ENCODE data around the gene RABGAP1L. TPM values are rescaled to one million over a fixed set of nuclear protein-coding genes. Genes with fewer than 3 reads are reported as not detected.
"Not testable (repeated sequence)": the region's sequence is repeated elsewhere in the genome, so short reads cannot be mapped to it uniquely, and the experiment has no call there.

Gene RABGAP1L
- total RNA-seq (100 to 1,000 TPM in 1 of 2 donors, 10 to 100 TPM in 1; 79.5 to 128 TPM), polyA plus RNA-seq (ENCODE audit: insufficient read length in 2 of 2) (10 to 100 TPM; 33.7 to 44.8 TPM)
- long read RNA-seq, donor 1, full-length matches to known transcripts, result 2 of 2 reads
- long read RNA-seq, donor 1, partial matches to known transcripts, result 0 of 2 reads
- long read RNA-seq, donor 1, other reads (novel, unspliced or antisense), result 0 of 2 reads
- long read RNA-seq, donor 2, result 0 reads
- long read RNA-seq, donor 3, result 0 reads
- long read RNA-seq, donor 4, full-length matches to known transcripts, result 3 of 3 reads
- long read RNA-seq, donor 4, partial matches to known transcripts, result 0 of 3 reads
- long read RNA-seq, donor 4, other reads (novel, unspliced or antisense), result 0 of 3 reads

- no peaks in the 10 kb centered on the region for H3K36me3 ChIP-seq (ENCODE audit: control insufficient read depth, insufficient read depth, low read length)
- no peaks in the 10 kb centered on the region for H3K27me3 ChIP-seq (ENCODE audit: control insufficient read depth, insufficient read depth, low read length)
- WGBS (ENCODE audit: insufficient coverage), result under 1% methylated on average over 86 of the region's 98 CpGs
- peaks cover 9% of the 10 kb centered on the region for H3K4me1 ChIP-seq (ENCODE audit: control insufficient read depth, insufficient read depth, low read length)
- H3K4me3 ChIP-seq (ENCODE audit: low read depth, low read length), result peak within 1 kb of the TSS; percentile 81
- H3K9me3 ChIP-seq (ENCODE audit: control insufficient read depth, insufficient read depth, low read length), result no peaks in the 10 kb centered on the region
- H3K27ac ChIP-seq (ENCODE audit: low read depth, low read length), result peak within 1 kb of the TSS; percentile 77
- peak; percentile 80 to 98 (median 90) for DNase-seq (ENCODE audit: low read depth in 4 of 6, low spot score in 6 of 6)
Measured at GRCh38 chr1:174159252-174160108, at the start of gene RABGAP1L. Gene RABGAP1L, plus strand, starts transcription at chr1:174159520.

- Histone ChIP-seq H3K27me3 (ENCODE audit: control insufficient read depth, insufficient read depth, low read length) (no peaks in the 10 kb centered on the region), H3K27ac (ENCODE audit: low read depth, low read length) (no peak overlapping the region), H3K36me3 (ENCODE audit: control insufficient read depth, insufficient read depth, low read length) (no peaks in the 10 kb centered on the region), H3K9me3 (ENCODE audit: control insufficient read depth, insufficient read depth, low read length) (no peaks in the 10 kb centered on the region), H3K4me1 (ENCODE audit: control insufficient read depth, insufficient read depth, low read length) (no peaks in the 10 kb centered on the region), H3K4me3 (ENCODE audit: low read depth, low read length) (no peak overlapping the region)
- WGBS (ENCODE audit: insufficient coverage), result no CpG with 5 or more reads among the region's 1 CpG
- no peak for DNase-seq (ENCODE audit: low read depth in 4 of 6, low spot score in 6 of 6)
Measured at GRCh38 chr1:174110053-174110452, 49.3 kb upstream of the RABGAP1L start.

- DNase-seq (ENCODE audit: low read depth in 4 of 6, low spot score in 6 of 6), result no peak
- H3K27me3 ChIP-seq (ENCODE audit: control insufficient read depth, insufficient read depth, low read length), result no peaks in the 10 kb centered on the region
- no peak overlapping the region for H3K4me3 ChIP-seq (ENCODE audit: low read depth, low read length)
- H3K4me1 ChIP-seq (ENCODE audit: control insufficient read depth, insufficient read depth, low read length), result no peaks in the 10 kb centered on the region
- H3K9me3 ChIP-seq (ENCODE audit: control insufficient read depth, insufficient read depth, low read length), result no peaks in the 10 kb centered on the region
- H3K36me3 ChIP-seq (ENCODE audit: control insufficient read depth, insufficient read depth, low read length), result no peaks in the 10 kb centered on the region
- WGBS (ENCODE audit: insufficient coverage), result 71% methylated on average over 2 of the region's 5 CpGs
- no peak overlapping the region for H3K27ac ChIP-seq (ENCODE audit: low read depth, low read length)
Measured at GRCh38 chr1:174112489-174113162, 46.7 kb upstream of the RABGAP1L start.

GRCh38 chr1:174114106-174114505 lies 45.2 kb upstream of the RABGAP1L start:
- no CpG with 5 or more reads among the region's 2 CpGs for WGBS (ENCODE audit: insufficient coverage)
- Histone ChIP-seq H3K36me3 (ENCODE audit: control insufficient read depth, insufficient read depth, low read length) (no peaks in the 10 kb centered on the region), H3K9me3 (ENCODE audit: control insufficient read depth, insufficient read depth, low read length) (no peaks in the 10 kb centered on the region), H3K27ac (ENCODE audit: low read depth, low read length) (no peak overlapping the region), H3K27me3 (ENCODE audit: control insufficient read depth, insufficient read depth, low read length) (no peaks in the 10 kb centered on the region), H3K4me3 (ENCODE audit: low read depth, low read length) (no peak overlapping the region), H3K4me1 (ENCODE audit: control insufficient read depth, insufficient read depth, low read length) (no peaks in the 10 kb centered on the region)
- no peak for DNase-seq (ENCODE audit: low read depth in 4 of 6, low spot score in 6 of 6)

- WGBS (ENCODE audit: insufficient coverage), result 77% methylated on average over 3 of the region's 6 CpGs
- no peaks in the 10 kb centered on the region for H3K27me3 ChIP-seq (ENCODE audit: control insufficient read depth, insufficient read depth, low read length)
- H3K27ac ChIP-seq (ENCODE audit: low read depth, low read length), result no peak overlapping the region
- DNase-seq (ENCODE audit: low read depth in 4 of 6, low spot score in 6 of 6), result peak in 2 of 6 donors; percentile 7 to 8
- no peaks in the 10 kb centered on the region for H3K36me3 ChIP-seq (ENCODE audit: control insufficient read depth, insufficient read depth, low read length)
- no peak overlapping the region for H3K4me3 ChIP-seq (ENCODE audit: low read depth, low read length)
- H3K9me3 ChIP-seq (ENCODE audit: control insufficient read depth, insufficient read depth, low read length), result no peaks in the 10 kb centered on the region
- no peaks in the 10 kb centered on the region for H3K4me1 ChIP-seq (ENCODE audit: control insufficient read depth, insufficient read depth, low read length)
Measured at GRCh38 chr1:174114788-174115448, 44.4 kb upstream of the RABGAP1L start.

GRCh38 chr1:174116042-174116441 lies 43.3 kb upstream of the RABGAP1L start:
- no peak for DNase-seq (ENCODE audit: low read depth in 4 of 6, low spot score in 6 of 6)
- H3K4me1 ChIP-seq (ENCODE audit: control insufficient read depth, insufficient read depth, low read length), result no peaks in the 10 kb centered on the region
- H3K27ac ChIP-seq (ENCODE audit: low read depth, low read length), result no peak overlapping the region
- H3K36me3 ChIP-seq (ENCODE audit: control insufficient read depth, insufficient read depth, low read length), result no peaks in the 10 kb centered on the region
- H3K27me3 ChIP-seq (ENCODE audit: control insufficient read depth, insufficient read depth, low read length), result no peaks in the 10 kb centered on the region
- H3K4me3 ChIP-seq (ENCODE audit: low read depth, low read length), result no peak overlapping the region
- no peaks in the 10 kb centered on the region for H3K9me3 ChIP-seq (ENCODE audit: control insufficient read depth, insufficient read depth, low read length)
- WGBS (ENCODE audit: insufficient coverage), result 100% methylated on average over 1 of the region's 1 CpG

GRCh38 chr1:174118751-174119150 lies 40.6 kb upstream of the RABGAP1L start:
- no peaks in the 10 kb centered on the region for H3K36me3 ChIP-seq (ENCODE audit: control insufficient read depth, insufficient read depth, low read length)
- H3K27me3 ChIP-seq (ENCODE audit: control insufficient read depth, insufficient read depth, low read length), result no peaks in the 10 kb centered on the region
- DNase-seq (ENCODE audit: low read depth in 4 of 6, low spot score in 6 of 6), result peak in 1 of 6 donors; percentile 13
- no peaks in the 10 kb centered on the region for H3K9me3 ChIP-seq (ENCODE audit: control insufficient read depth, insufficient read depth, low read length)
- no peak overlapping the region for H3K4me3 ChIP-seq (ENCODE audit: low read depth, low read length)
- H3K27ac ChIP-seq (ENCODE audit: low read depth, low read length), result no peak overlapping the region
- no peaks in the 10 kb centered on the region for H3K4me1 ChIP-seq (ENCODE audit: control insufficient read depth, insufficient read depth, low read length)

- not testable (repeated sequence) for H3K4me3 ChIP-seq (ENCODE audit: low read depth, low read length); H3K36me3 ChIP-seq (ENCODE audit: control insufficient read depth, insufficient read depth, low read length); H3K27ac ChIP-seq (ENCODE audit: low read depth, low read length); H3K4me1 ChIP-seq (ENCODE audit: control insufficient read depth, insufficient read depth, low read length); DNase-seq (ENCODE audit: low read depth in 4 of 6, low spot score in 6 of 6); H3K27me3 ChIP-seq (ENCODE audit: control insufficient read depth, insufficient read depth, low read length); H3K9me3 ChIP-seq (ENCODE audit: control insufficient read depth, insufficient read depth, low read length)
- WGBS (ENCODE audit: insufficient coverage), result no CpG with 5 or more reads among the region's 1 CpG
Measured at GRCh38 chr1:174122318-174122717, 37.0 kb upstream of the RABGAP1L start.

GRCh38 chr1:174123843-174124242 lies 35.5 kb upstream of the RABGAP1L start:
- H3K36me3 ChIP-seq (ENCODE audit: control insufficient read depth, insufficient read depth, low read length), result no peaks in the 10 kb centered on the region
- no peaks in the 10 kb centered on the region for H3K9me3 ChIP-seq (ENCODE audit: control insufficient read depth, insufficient read depth, low read length)
- no peak for DNase-seq (ENCODE audit: low read depth in 4 of 6, low spot score in 6 of 6)
- no peak overlapping the region for H3K4me3 ChIP-seq (ENCODE audit: low read depth, low read length)
- H3K27me3 ChIP-seq (ENCODE audit: control insufficient read depth, insufficient read depth, low read length), result no peaks in the 10 kb centered on the region
- no peak overlapping the region for H3K27ac ChIP-seq (ENCODE audit: low read depth, low read length)
- H3K4me1 ChIP-seq (ENCODE audit: control insufficient read depth, insufficient read depth, low read length), result no peaks in the 10 kb centered on the region
